EL (cell line): ENCODE measurements around the gene IL36RN.
A peak's percentile ranks its signal among the peaks of the same experiment; 100 is the strongest.
"Not testable (repeated sequence)": the region's sequence is repeated elsewhere in the genome, so short reads cannot be mapped to it uniquely, and the experiment has no call there.

Experiments used
- DNase-seq: peaks from one replicate; pipeline ENCODE4 v3.0.0-alpha.2; 2016

The IL36RN gene

GRCh38 chr2:113075600-113075999 lies 16.6 kb downstream of the IL36RN start:
- no peak for DNase-seq

DNA sequence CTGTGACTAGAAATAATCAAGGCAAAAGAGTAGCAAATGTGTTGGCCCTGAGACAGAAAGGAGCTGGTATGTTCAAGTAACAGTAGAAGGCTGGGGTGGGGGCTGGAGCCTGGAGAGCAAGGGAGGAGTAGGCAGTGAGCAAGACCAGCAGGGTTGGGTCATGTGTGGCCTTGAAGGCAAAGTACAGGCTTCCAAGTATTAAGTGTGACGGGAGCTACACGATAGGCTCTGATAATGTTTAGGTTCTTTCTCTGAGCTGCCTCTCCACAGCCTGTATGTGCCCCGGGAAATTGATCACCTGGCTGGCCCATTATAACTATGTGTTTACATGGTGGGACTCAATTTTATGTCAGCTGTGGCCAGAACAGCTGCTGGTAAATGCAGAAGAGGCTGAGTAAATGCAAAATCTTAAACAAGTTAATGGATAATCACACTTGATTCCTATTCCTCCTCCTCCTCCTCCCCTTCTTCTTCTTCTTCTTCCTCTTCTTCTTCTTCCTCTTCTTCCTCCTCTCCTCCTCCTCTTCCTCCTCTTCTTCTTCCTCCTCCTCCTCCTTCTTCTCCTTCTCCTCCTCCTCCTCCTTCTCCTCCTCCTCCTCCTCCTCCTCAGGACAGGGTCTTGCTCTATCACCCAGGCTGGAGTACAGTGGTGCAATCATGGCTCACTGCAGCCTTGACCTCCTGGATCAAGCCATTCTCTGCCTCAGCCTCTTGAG lies 18.1 kb downstream of the IL36RN start:
- no peak for DNase-seq

DNA sequence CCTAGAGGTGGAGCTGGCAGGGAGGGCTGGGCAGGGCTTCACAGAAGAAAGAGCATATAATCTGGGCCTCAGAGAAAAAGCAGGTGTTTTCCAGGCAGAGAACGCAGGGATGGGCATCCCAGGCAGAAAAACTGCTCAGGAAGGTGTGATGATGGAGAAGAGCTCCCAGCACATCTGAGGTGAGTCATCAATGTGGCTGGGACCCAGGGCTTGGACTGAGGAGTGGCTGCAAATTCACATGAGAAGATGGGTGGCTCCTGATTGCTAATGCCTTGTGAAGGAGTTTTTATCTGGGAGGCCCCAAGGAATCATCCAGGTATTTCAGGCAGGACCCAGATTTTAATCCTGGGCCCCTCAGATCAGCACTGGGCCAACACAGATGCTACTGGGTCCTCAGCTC lies 18.9 kb downstream of the IL36RN start:
- peak; percentile 16 for DNase-seq

DNA sequence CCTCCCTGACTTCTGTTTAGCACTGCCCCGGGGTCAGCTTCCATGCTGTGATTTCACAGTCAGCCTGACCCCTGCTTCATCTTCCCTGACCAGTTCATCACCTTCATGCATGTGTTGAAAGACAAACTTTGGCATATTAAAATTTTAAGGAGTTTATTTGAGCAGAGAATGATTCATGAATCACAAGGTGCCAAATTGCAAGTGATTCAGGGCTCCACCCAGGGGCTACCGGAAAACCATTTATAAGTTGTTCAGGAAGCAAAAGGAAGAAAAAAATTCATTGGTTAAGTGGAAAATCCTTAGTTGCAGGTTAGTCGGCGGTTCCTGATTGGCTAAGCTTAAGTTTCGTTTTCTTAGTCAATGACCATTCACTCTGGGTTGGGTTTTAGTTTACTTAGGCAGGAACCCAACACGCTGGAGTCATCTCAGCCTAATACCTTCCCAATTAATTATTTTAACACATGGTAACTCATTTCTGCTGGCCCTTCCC lies 19.4 kb downstream of the IL36RN start:
- DNase-seq, result peak; percentile 11

- DNase-seq, result no peak
Observed at GRCh38 chr2:113079131-113079530, 20.1 kb downstream of the IL36RN start.

GRCh38 chr2:113080134-113080533 lies 21.1 kb downstream of the IL36RN start:
- DNase-seq, result no peak

DNA sequence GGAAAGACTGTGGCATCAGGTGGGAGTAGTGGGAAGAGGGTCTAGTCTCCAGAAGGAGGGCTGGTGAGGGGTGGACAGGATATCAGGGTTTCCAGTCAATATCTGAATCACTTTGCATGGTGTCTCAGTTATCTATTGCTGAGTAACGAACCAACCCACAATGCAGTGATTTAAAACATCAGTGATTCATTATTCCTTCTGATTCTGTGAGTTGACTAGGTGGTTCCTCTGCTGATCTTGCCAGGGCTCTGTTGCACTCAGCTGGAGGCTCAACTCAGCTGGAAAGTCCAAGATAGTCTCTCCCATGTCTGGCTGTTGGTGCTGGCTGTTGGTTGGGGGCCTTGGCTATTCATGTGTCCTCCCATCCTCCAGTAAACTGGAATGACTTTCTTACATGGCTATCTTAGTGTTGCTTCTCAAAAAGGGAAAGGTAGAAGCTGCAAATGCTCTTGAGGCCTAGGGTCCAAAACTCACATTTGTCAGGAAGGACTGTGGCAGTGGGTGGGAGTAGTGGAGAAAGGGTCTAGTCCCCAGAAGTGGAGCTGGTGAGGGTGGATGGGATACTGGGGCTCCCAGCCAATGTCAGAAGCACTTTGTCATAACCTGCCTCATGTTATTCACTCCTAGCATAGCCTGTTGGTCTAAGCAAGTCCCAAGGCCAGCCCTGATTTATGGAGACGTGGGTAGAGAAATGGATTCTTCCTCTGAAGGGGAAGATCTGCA lies 22.7 kb downstream of the IL36RN start:
- no peak for DNase-seq

GRCh38 chr2:113083296-113083695 lies 24.3 kb downstream of the IL36RN start:
- DNase-seq, result no peak

DNA sequence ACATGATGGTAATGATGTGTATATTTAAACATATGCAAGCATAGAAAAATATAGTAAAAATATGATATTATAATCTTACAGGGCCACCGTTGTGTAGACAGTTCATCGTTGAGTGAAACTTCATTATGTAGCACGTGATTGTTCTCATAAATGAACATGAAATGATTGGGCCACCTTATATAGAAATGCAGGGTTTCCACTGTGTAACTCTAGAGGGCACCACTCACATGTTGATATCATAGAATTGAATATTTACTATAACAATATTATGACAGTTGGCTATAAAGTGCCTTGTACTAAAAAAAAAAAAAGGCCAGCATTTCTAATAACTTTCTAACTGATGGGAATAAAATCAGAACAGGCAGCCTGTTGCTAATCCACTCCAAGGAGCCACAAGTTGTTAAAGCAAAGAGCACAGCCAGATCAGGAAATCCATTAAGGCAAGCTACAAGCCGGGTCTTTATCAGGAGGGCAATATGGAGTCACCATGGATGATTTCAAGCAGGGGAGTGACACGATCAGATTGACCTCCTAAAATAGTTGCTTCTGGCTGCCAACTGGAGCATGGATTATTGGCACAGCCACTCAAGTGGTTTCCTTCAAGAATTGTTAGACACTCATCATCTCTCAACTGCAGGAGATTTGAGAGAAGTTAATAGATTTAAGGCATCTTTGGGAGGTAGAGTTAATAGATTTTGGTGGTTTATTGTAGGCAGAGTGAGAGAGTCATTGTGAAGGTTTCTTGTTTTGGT lies 25.4 kb downstream of the IL36RN start:
- no peak for DNase-seq

DNA sequence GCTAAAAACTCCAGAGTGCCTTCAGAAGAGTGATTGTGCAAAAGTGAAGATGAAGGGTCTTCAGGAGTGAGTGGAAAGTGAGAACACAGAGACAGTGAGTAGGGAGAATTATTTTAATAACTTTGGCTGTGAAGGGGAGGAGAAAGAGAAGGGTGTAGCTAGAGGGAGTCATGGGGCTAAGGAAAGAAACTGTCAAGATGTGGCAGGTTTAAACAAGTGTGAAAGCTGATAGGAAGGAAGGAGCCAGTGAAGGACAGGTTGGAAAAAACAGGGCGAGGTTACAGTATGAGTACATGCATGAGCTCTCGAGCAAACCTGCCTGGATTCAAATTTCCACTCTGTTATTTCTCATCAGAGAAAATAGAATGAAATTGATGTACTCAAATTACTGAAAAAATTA lies 26.5 kb downstream of the IL36RN start:
- no peak for DNase-seq

GRCh38 chr2:113088213-113088992 lies 29.4 kb downstream of the IL36RN start:
- DNase-seq, result no peak

DNA sequence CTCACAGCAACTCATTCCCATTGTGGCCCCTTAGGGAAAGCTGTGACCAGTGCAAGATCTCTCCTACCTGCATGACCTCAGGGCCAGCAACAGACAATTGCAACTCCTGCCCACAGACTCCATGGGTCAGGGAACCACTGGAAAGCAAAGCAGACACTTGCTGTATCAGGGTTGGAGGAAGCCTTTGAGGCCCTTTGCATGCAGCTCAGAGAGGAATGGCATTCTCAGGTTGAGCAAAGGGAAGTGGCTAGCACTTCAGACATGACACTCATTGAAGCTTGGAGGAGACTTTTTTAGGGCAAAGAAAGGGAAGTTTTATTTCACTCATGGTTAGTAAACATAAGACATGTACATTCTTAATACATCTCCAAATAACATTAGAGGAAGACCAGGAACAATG lies 30.9 kb downstream of the IL36RN start:
- DNase-seq, result no peak

- DNase-seq, result no peak
Observed at GRCh38 chr2:113091231-113091896, 32.4 kb downstream of the IL36RN start.

DNA sequence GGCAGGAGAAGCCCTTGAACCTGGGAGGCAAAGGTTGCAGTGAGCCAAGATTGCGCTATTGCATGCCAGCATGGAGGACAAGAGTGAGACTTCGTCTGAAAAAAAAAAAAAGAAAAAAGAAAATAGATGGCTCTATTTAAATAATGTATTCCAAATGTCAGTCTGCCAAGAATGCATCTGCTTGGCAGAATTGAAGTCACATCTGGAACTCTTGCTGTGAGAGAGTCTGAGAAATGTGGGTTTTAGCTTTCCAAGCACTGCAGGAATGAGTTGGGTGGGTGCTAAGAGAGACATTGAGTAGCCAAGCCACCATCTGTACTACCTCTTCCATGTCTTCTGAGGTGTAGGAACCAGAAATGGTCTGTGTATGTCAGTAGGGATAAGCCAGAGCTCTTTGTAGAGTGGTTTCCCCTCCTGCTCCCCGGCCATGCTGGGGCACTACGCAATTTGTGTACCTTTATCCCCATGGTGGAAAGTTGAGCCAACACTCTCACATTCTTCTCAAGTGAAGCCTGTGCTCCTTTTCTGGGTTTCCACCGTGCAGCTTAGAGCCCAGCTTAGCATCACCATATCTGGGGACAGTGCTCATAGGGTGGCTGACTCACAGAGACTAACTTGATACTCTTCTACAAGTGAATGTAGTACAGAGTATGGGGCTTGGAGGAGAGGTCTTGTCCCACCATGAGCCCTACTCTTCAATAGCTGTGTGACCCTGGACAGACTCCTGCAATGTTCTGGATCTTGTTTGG lies 34.0 kb downstream of the IL36RN start:
- no peak for DNase-seq

- DNase-seq, result no peak
Observed at GRCh38 chr2:113093613-113093977, 34.6 kb downstream of the IL36RN start.

DNA sequence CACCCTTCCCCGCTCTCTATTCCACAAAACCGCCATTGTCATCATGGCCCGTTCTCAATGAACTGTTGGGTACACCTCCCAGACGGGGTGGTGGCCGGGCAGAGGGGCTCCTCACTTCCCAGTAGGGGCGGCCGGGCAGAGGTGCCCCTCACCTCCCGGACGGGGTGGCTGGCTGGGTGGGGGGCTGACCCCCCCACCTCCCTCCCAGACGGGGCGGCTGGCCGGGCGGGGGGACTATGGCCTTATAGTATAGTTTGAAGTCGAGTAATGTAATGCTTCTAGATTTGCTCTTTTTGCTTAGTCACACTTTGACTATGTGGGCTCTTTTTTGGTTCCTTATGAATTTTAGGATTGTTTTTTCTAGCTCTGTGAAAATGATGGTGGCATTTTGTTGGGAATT lies 37.3 kb downstream of the IL36RN start:
- DNase-seq, result not testable (repeated sequence)

DNA sequence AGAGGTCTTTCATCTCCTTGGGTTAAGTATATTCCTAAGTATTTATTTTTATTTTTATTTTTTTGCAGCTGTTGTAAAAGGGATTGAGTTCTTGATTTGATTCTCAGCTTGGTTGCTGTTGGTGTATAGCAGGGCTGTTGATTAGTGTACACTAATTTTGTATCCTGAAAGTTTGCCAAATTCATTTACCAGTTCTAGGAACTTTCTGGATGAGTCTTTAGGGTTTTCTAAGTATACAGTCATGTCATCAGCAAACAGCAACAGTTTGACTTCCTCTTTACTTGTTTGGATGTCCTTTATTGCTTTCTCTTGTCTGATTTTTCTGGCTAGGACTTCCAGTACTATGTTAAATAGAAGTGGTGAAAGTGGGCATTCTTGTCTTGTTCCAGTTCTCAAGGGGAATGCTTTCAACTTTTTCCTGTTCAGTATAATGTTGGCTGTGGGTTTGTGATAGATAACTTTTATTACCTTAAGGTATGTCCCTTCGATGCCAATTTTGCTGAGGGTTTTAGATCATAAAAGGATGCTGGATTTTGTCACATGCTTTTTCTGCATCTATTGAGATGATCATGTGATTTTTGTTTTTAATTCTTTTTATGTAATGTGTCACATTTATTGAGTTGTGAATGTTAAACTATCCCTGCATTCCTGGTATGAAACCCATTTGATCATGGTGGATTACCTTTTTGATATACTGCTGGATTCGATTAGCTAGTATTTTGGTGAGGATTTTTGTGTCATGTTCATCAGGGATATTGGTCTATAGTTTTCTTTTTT lies 38.0 kb downstream of the IL36RN start:
- not testable (repeated sequence) for DNase-seq

DNA sequence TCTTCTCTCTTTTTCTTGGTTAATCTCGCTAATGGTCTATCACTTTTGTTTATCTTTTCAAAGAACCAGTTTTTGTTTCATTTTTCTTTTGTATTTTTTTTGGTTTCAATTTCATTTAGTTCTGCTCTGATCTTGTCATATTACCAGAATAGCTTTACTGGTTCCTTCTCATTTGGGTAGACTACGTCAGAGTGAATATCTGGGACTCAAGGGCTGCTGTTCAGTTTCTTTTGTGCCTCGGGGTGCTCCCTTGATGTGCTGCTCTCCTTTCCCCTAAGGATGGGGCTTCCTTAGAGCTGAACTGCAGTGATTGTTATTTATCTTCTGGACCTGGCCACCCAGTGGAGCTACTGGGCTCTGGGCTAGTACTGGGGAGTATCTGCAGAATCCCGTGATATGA lies 39.0 kb downstream of the IL36RN start:
- no peak for DNase-seq

DNA sequence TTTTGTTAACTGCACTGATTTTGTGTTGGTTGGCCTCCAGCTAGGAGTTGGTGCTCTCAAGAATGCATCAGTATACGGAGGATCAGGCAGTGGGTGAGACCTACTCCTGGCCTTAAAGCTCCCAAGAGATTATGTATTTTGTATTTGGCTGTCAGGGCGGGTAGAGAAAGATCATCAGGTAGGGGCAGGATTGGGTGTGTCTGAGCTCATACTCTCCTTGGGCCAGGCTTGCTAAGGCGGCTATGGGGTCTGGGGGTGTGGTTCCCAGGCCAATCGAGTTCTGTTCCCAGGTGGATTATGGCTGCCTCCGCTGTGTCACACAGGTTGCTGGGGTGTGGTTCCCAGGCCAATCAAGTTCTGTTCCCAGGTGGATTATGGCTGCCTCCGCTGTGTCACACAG lies 39.5 kb downstream of the IL36RN start:
- no peak for DNase-seq

- no peak for DNase-seq
Observed at GRCh38 chr2:113102133-113102532, 43.1 kb downstream of the IL36RN start.

GRCh38 chr2:113103277-113103676 lies 44.3 kb downstream of the IL36RN start:
- DNase-seq, result no peak
